GM21576 (cell line): ENCODE data around the gene CCDC6.
A peak's percentile ranks its signal among the peaks of the same experiment; 100 is the strongest.

Experiments
- ATAC-seq: cut with Tn5 transposase; IDR thresholded peaks from one replicate; pipeline ENCODE4 v1.9.1; 2021; ENCODE audit warnings: mild to moderate bottlenecking, moderate library complexity; ENCODE audit not compliant: unreplicated experiment

Gene CCDC6

DNA sequence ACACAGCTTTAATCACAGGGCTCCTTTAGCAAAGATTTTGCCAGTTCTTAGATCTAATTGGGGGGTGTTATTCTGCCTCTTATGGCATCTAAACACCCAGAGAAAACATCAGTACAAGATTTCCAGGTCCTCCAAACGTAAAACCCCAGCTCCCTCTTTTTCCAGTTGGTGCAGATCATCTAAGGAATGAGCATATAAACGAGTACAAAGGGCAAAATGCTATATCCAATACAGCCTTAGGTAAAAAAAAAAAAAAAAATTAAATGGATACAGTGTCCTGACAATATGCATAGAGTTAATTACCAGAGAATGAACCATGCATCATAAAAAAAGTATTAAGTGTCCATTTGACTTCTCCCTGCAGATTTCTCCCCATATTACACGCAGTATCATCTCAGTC is 50.3 kb downstream of the CCDC6 start:
- no peak for ATAC-seq

- no peak for ATAC-seq
Observed at GRCh38 chr10:59854571-59854970, 51.8 kb downstream of the CCDC6 start.

DNA sequence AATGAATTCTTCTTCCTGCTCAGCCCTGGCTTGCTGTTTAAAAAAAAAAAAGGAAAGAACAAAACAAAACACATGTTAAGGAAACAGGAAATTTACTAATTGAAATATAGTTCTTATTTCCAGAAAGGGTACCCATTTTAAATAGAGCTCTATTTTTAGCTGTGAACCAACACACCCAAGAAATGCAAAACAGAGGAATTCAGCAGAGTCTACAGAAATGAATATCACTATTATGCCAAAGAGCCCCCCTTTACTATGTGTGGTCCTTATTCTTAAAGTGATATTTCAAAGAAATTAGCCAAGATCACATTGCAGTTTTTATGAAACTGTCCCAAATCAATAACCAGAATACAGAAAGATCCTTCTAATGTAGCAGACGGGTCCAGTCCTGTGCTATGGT is 53.7 kb downstream of the CCDC6 start:
- ATAC-seq, result no peak

DNA sequence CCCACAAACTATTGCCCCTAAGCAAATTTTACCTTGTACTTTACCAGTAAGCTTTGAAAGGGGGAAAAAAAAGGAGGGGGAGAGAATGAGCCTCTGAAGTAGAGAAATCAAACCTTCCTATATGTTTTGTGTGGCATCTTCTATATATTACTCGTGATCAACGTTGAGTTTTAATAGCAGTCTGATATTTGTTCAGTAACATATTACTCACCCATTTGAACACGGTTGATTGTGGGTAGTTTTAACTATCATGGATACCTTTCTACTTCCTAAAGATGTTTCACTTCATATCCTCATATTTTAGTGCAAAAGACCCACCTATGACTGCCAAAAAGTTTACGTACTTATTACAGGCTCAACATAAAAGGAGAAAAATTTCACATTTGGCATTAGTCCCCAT is 54.5 kb downstream of the CCDC6 start:
- no peak for ATAC-seq

- ATAC-seq, result no peak
Observed at GRCh38 chr10:59847888-59848287, 58.5 kb downstream of the CCDC6 start.

GRCh38 chr10:59847326-59847725 is 59.0 kb downstream of the CCDC6 start:
- no peak for ATAC-seq

DNA sequence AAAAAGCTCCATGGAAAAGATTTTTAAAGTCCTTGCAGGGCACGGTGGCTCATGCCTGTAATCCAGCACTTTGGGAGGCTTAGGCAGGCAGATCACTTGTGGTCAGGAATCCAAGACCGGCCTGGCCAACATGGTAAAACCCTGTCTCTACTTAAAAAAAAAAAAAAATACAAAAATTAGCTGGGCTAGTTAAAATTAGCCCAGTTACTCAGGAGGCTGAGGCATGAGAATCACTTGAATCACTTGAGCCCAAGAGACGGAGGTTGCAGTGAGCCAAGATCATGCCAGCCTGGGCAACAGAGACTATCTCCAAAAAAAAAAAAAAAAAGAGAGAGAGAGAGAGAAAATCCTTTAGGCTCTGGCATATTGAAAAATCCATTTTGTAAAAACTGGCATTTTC is 61.9 kb downstream of the CCDC6 start:
- no peak for ATAC-seq

DNA sequence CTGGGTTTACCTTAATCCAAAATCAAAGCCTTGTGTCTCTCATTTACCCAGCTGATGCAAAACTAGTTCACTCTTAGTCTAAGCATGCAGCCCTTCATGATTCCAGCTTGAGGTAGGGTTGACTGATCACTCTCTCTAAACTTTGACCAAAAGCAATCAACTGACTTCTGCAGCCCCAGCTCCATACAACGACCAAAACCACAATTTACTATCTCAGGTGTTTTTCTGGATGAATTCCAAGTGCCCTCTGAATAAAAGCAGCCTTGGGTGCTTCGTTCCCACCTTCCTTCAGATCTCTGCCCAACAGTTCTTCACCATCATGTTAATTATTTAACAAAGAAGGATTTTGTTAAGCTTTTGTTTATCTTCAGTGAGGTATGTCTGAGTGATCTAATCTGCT is 62.6 kb downstream of the CCDC6 start:
- ATAC-seq, result no peak

DNA sequence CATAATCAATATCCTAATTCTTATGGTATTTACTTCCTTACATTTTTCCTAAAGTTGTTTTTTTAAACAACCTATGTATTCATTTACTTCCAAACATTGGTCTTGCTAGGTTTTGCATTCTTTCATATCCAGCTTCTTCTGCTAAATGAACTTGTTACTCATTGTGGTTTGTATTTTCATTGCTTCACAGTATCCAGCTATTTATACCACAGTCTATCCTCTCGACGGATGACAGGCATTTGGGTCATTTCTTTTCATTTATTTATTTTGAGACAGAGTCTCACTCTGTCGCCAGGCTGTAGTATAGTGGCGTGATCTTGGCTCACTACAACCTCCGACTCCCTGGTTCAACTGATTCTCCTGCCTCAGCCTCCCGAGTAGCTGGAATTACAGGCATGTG is 66.8 kb downstream of the CCDC6 start:
- no peak for ATAC-seq

DNA sequence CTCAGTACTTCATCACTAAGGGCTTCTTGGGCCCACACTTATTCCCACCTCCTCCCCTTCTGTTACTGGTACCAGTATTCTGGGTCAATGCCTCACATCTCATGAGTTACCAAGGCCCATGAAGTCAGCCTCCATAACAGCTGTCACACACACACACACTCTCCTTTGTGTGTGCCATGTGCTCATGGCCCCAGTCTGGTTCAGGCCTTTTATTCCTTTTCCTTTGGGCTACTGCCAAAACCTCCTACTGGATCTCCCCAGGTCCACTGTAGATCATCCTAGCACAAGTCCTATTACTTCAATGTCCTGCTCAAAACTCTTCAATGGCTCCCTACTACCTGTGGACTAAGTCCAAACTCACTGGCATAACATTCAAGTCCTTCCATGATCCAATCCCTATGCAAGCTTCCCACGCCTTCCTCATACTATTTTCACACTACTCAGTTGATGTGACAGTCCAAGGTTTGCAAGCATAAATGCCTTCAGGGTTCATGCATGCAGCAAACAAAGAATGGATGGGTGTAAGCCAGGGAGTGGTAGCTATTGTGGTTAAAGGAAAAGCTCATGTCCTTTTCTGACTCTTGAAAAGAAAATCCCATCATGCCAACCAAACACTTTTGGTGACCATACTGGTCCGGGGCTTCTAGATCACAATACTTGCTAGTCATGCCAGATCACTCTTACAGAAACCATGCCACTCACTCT is 68.1 kb downstream of the CCDC6 start:
- no peak for ATAC-seq

DNA sequence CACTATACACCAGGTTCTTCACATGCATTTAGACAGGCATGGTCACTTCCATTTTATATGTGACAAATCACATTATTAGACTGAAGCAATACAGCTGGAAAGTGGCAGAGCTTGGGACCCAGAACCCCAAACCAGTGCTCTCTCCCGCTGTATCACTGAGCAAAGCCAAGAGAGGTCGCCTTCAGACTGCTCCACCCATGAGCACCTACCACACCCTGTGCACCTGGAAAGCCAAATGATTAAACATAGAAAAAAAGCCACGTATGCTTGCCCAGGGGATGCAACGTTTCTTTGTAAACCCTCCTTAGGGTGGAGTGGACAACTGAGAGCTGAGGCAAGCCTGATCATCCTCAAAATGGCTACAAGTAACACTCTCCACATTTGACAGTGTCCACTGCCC is 72.5 kb downstream of the CCDC6 start:
- ATAC-seq, result no peak

GRCh38 chr10:59832506-59832905 is 73.8 kb downstream of the CCDC6 start:
- no peak for ATAC-seq

DNA sequence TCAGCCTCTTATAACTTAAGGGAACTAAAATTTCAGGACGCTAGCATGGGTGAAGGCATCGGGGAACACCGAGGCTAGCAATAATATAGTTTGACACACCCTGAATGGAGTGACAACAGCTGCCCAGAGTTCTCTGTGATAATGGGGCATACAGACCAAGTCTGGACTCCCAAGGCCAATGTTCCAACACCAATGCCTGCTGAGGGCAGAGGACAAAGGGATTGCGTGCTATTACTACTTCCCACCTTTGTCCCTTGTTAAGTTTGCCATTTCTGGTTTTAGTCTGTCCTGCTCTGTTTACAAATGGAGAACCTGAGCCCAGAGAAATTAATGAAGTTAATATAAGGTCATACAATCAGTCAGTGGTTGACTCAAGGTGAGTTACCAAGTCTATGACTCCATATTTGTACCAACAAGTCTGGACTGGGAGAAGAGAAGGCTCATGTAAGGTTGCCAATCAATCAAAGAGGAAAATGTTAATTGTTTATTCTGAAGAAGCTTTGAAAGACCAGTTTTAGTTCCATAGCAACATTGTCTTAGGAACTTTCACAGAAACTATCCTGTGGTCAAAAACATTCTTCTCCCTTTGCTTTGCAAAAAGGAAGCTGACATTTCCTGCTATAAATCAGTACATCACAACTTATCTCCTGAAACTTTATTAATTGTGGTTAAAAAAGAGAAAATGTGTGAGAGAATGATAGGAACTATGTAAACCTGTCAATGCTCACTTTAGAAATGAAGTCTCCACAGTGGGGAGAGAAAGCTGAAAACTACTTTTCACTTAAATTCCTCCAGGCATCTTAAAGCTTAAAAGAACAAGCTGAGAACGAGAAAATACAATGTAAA is 74.5 kb downstream of the CCDC6 start:
- no peak for ATAC-seq

DNA sequence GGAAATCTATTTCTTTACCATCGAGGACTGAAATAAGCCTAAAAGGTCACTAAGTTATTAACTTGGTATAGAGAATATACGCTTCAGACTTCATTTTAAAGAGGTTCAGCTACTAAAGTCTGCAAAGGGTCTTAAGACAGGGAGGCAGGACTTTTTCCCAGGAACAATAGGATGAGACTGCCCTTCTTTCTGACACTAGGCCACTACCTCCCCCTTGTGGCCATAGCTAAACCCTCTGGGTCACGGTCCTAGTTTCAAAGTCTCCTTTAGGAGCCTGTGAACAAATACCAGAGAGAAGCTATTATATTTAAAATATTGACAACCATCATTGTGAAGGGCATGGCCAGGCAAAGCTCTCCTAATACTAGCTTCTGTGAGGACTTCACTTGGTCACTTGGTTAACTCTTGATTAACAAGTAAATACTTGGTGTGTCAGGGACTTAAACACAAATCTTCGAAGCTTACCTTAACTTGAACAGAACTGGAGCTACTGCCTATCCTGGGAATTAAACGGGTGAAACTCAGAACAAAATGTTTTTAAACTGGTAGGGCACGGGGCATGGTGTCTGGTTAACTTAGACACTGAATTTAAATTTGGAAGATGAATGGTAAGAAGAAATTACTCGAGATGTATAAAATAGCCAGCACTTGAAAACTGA is 75.6 kb downstream of the CCDC6 start:
- no peak for ATAC-seq

DNA sequence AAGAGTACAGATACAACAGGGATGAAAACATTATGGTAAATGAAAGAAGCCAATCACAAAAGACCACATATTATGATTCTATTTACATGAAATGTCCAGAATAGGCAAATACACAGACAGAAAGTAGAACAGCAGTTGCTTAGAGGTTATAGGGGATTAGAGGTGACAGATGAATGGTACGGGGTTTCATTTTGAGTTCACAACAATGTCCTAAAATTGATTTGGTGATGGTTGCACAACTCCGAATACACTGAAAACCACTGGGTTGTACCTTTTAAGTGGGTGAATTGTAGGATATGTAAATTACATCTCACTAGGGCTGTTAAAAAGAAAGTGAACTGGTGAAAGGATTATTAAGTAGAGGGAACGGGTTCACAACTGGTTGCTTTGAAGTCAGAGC is 76.8 kb downstream of the CCDC6 start:
- ATAC-seq, result peak; percentile 76

GRCh38 chr10:59829024-59829423 is 77.3 kb downstream of the CCDC6 start:
- ATAC-seq, result no peak

DNA sequence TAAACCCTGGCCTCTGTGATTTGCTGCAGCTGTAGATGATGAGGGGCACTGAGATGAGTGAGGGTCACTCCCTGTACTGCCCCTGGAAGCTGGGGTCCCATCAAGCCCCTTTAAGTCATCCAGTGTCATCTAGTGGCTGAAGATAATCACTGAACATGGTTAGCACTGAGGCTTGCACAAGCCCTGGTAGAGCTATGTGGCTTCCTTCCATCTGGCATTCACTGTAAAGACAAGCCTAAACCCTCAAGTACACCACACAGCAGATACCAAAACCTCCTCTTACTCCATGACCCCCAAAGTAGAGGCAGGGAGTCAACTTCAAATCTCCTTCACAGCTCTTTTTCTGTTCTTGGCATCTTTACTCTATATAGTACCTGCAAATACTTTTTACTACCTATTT is 80.4 kb downstream of the CCDC6 start:
- ATAC-seq, result no peak

DNA sequence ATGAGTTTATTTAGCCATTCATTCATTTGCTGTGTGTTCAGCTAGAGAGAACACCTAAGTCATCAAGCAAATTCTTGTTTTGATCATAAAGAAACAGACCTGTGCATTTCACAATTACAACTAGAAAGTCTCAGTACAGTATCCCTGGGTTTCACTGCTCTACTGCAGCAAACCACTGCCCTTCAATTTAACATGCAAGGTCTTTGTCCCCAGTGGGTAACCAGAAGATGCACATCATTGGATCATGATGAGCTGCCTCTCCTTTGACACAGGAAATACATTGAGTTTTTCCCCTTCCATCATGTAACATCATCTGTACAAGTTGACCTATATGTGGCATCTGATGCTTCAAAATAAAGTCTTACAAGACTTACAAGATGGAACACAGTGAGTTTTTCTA is 82.6 kb downstream of the CCDC6 start:
- ATAC-seq, result no peak

GRCh38 chr10:59823111-59823510 is 83.2 kb downstream of the CCDC6 start:
- ATAC-seq, result no peak

GRCh38 chr10:59820471-59820870 is 85.9 kb downstream of the CCDC6 start:
- no peak for ATAC-seq

DNA sequence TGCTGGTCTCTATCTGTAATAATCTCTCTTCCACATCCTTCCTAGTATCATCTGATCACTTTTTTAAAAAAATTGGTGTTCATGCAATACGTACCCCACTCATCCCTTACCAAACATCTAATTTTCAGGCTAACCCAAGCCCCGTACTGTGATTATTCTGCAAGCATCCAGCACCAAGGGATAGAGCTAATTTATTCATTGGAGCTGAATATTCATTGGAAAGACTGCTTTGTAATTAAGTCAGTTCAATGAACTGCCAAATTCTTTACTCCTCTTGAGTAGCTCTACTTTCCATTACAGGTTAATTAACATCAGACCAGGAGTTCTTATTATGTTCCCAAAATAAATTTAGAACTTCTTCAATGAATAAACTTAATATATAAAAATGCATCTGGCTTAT is 86.7 kb downstream of the CCDC6 start:
- no peak for ATAC-seq

DNA sequence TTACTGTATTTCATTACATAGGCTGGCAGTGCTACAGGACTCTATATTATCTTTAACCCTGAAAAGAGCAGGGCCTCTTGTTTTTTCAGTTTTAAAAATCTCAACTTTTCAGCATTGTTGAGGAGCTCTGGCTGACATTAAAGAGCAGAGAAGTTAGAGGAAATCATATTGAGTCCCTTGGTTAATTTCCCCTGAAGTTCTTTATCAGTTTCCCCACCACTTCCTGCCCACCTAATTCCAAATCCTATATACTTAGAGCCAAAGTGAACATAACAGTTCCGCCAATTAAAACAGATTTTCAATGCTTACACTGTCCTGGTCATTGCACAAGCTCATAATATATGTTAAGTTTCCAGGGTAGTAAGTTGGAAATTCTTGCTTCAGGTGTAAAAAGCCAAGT is 87.1 kb downstream of the CCDC6 start:
- no peak for ATAC-seq
